GM12878 (cell line): ENCODE data around the gene PTK7. TPM values are rescaled to one million over a fixed set of nuclear protein-coding genes. Genes with fewer than 3 reads are reported as not detected.

Experiments used
- ATAC-seq: fragments of 200-7000 bp; cut with Tn5 transposase; 3 replicates; pipeline ENCODE4 v1.9.1; 2020; ENCODE audit warnings: mild to moderate bottlenecking, moderate library complexity
- BruUV-seq: library from RNA; stranded (reverse); fragments of 400-500 nt; replicated peaks from 2 replicates; lab custom pipeline; 2021; lab: Mats Ljungman, UMichigan
- CTCF ChIA-PET: fragments of 300-600 bp; sonication (Branson Sonifier 250); formaldehyde crosslinking; extraction: SDS; loops from one replicate; lab custom pipeline; 2021; ENCODE audit warnings: inconsistent platforms; lab: Yijun Ruan, JAX
- POLR2A ChIA-PET: fragments of 350-600 bp; formaldehyde crosslinking; extraction: SDS; loops from one replicate; lab custom pipeline; 2021; ENCODE audit warnings: inconsistent platforms; lab: Charles Lee
- RAD21 ChIA-PET: fragments of 300-600 bp; sonication (Branson Sonifier 250); formaldehyde crosslinking; loops from one replicate; lab custom pipeline; 2023; ENCODE audit warnings: antibody characterized with exemption; ENCODE audit not compliant: unreplicated experiment; lab: Charles Lee
- SMC1A ChIA-PET: fragments of 300-600 bp; sonication (Branson Sonifier 250); formaldehyde crosslinking; loops from one replicate; lab custom pipeline; 2023; ENCODE audit not compliant: unreplicated experiment, uncharacterized antibody; lab: Charles Lee
- DNase-seq: peaks from one replicate; pipeline ENCODE4 v3.0.0-alpha.2; 2011; ENCODE audit warnings: low read depth, low spot score
- FAIRE-seq: peaks from 3 replicates; lab custom pipeline; 2011; peaks lifted over from hg19 to GRCh38; lab: Jason Lieb, UNC
- H2AFZ ChIP-seq: 2 replicates; pipeline ENCODE4 v1.6.0; 2011; ENCODE audit warnings: low read depth, low read length, control low read depth; ENCODE audit not compliant: control insufficient read depth
- H3K27ac ChIP-seq: 2 replicates; pipeline ENCODE4 v1.5.1; 2011; ENCODE audit warnings: control low read depth; ENCODE audit not compliant: control insufficient read depth, insufficient read depth
- H3K27me3 ChIP-seq, 2 experiments: replicated peaks in 1 of 2; 2 replicates each; pipeline versions ENCODE4 v1.6.0 to v1.6.1; 2011; ENCODE audit warnings: low read length in 1 of 2; ENCODE audit not compliant: control insufficient read depth in 2 of 2, insufficient read depth in 2 of 2
- H3K36me3 ChIP-seq, 2 experiments: 2 replicates each; pipeline ENCODE4 v1.5.1; 2011; ENCODE audit warnings: low read length in 1 of 2; ENCODE audit not compliant: control insufficient read depth in 2 of 2, insufficient read depth in 2 of 2
- H3K4me1 ChIP-seq: 2 replicates; pipeline ENCODE4 v1.6.1; 2011; ENCODE audit warnings: mild to moderate bottlenecking, low read length, moderate library complexity, mixed read lengths; ENCODE audit not compliant: control insufficient read depth, insufficient read depth
- H3K4me2 ChIP-seq: 2 replicates; pipeline ENCODE4 v1.6.0; 2011; ENCODE audit warnings: control low read depth; ENCODE audit not compliant: control insufficient read depth, insufficient read depth
- H3K4me3 ChIP-seq: fragments of 200-600 bp; sonication (generic); 2 replicates; pipeline ENCODE4 v1.5.1; 2016
- H3K79me2 ChIP-seq: 2 replicates; pipeline ENCODE4 v1.6.0; 2011; ENCODE audit warnings: low read length; ENCODE audit not compliant: control insufficient read depth, insufficient read depth
- H3K9ac ChIP-seq: 2 replicates; pipeline ENCODE4 v1.8.0; 2011; ENCODE audit warnings: low read length, control low read depth, mixed read lengths; ENCODE audit not compliant: control insufficient read depth, insufficient read depth
- H3K9me3 ChIP-seq: replicated peaks from 3 replicates; pipeline ENCODE4 v1.5.1; 2011; ENCODE audit warnings: mild to moderate bottlenecking, low read length; ENCODE audit not compliant: control insufficient read depth, insufficient read depth
- H4K20me1 ChIP-seq: 2 replicates; pipeline ENCODE4 v1.6.0; 2011; ENCODE audit not compliant: control insufficient read depth, insufficient read depth
- ASH2L ChIP-seq: fragments of 300-600, 200-600 bp; sonication (generic); IDR thresholded peaks from 2 replicates; pipeline ENCODE4 v1.6.1; 2017; ENCODE audit warnings: low read depth, mild to moderate bottlenecking, borderline replicate concordance
- BCL3 ChIP-seq: IDR thresholded peaks from 2 replicates; pipeline ENCODE4 v1.6.1; 2011; ENCODE audit warnings: borderline replicate concordance, low read depth, mild to moderate bottlenecking, moderate library complexity, low read length; ENCODE audit not compliant: insufficient read depth, poor library complexity, severe bottlenecking
- KAT2A ChIP-seq: conservative IDR thresholded peaks from 2 replicates; pipeline ENCODE4 v1.6.1; 2011; ENCODE audit warnings: low read depth, low read length; ENCODE audit not compliant: control insufficient read depth
- NFIC ChIP-seq: IDR thresholded peaks from 2 replicates; pipeline ENCODE4 v1.6.1; 2012; ENCODE audit warnings: low read depth, mild to moderate bottlenecking, inconsistent platforms, low read length, moderate library complexity
- NR2C2 ChIP-seq: IDR thresholded peaks from 2 replicates; pipeline ENCODE4 v1.6.1; 2011; ENCODE audit warnings: borderline replicate concordance, low read depth; ENCODE audit not compliant: control insufficient read depth, insufficient read length
- RB1 ChIP-seq: fragments of 450-650 bp; formaldehyde crosslinking; IDR thresholded peaks from 2 replicates; pipeline ENCODE4 v1.6.1; 2017; ENCODE audit warnings: mild to moderate bottlenecking, borderline replicate concordance
- RELB ChIP-seq: fragments of 450-650 bp; IDR thresholded peaks from 2 replicates; pipeline ENCODE4 v1.6.1; 2017; ENCODE audit warnings: low read depth, mild to moderate bottlenecking, moderate library complexity
- SMARCA5 ChIP-seq: fragments of 450-650 bp; IDR thresholded peaks from 2 replicates; pipeline ENCODE4 v1.6.1; 2017; ENCODE audit warnings: mild to moderate bottlenecking
- SREBF1 ChIP-seq: IDR thresholded peaks from 2 replicates; pipeline ENCODE4 v1.6.1; 2012; ENCODE audit warnings: mild to moderate bottlenecking, low read length
- TCF12 ChIP-seq: IDR thresholded peaks from 2 replicates; pipeline ENCODE4 v1.6.1; 2011; ENCODE audit warnings: low read depth, mild to moderate bottlenecking, low read length
- USF2 ChIP-seq: IDR thresholded peaks from 2 replicates; pipeline ENCODE4 v1.6.1; 2011; ENCODE audit warnings: low read depth, low read length, improper control_type of control experiment, borderline replicate concordance
- ZNF384 ChIP-seq: IDR thresholded peaks from 2 replicates; pipeline ENCODE4 v1.6.1; 2012; ENCODE audit warnings: low read depth, mild to moderate bottlenecking, low read length, improper control_type of control experiment, borderline replicate concordance
- ZNF687 ChIP-seq: fragments of 450-650 bp; IDR thresholded peaks from 2 replicates; pipeline ENCODE4 v1.6.1; 2017; ENCODE audit warnings: mild to moderate bottlenecking, moderate library complexity
- WGBS: methylation state at CpG from one replicate; pipeline ENCODE4 v1.1.6; 2016; ENCODE audit warnings: low lambda C conversion rate; ENCODE audit not compliant: insufficient replicate concordance, insufficient coverage; ENCODE audit errors: missing lambda C conversion rate; 5-methylcytosine and 5-hydroxymethylcytosine counted together
- in situ Hi-C: fragments of 300-500 bp; cut with MboI; formaldehyde crosslinking; loops from 9 replicates; pipeline ENCODE4 v1.14.3; 2018; ENCODE audit warnings: mixed read lengths
- intact Hi-C: fragments of 100-400 bp; cut with micrococcal nuclease; formaldehyde crosslinking; loops from one replicate; pipeline ENCODE4 v1.14.2; 2022; ENCODE audit not compliant: unreplicated experiment
- polyA plus RNA-seq, 11 experiments: library from polyadenylated mRNA; depleted of rRNA in 4 of 11; unstranded in 6 of 11; stranded (reverse) in 5 of 11; fragments of >200 nt; fragmentation: Nextera tagmentation in 4 of 11; fragmentation: Illumina TruSeq in 1 of 11; extraction: Ambion mirVana in 4 of 11; extraction: Trizol in 1 of 11; gene quantifications; 1 replicate in 1 of 11; 2 replicates in 10 of 11; pipeline versions ENCODE4 v1.2.1 to v1.2.3, GENCODE V29; 2011 to 2016; ENCODE audit warnings: inconsistent platforms in 2 of 11, missing spikeins in 2 of 11, low read depth in 1 of 11
- total RNA-seq, 4 experiments: library from RNA; depleted of rRNA in 3 of 4; stranded (reverse); fragments of >200 nt in 3 of 4; fragmentation: Illumina TruSeq in 1 of 4; extraction: Trizol in 1 of 4; gene quantifications; 2 replicates each; pipeline versions ENCODE4 v1.2.1 to v1.2.3, GENCODE V29; 2013 to 2021

PTK7 gene
- total and polyA plus RNA-seq, 10 of the 15 experiments (the other 5 are each of a cell fraction or from before 2014, with no cell fraction given): 0.18 to 14.4 (median 3.3) TPM; not detected in 1

- Histone ChIP-seq H3K4me2 (no peak overlapping the region), H4K20me1 (no peaks in the 10 kb centered on the region), H3K36me3 (no peaks in the 10 kb centered on the region), H3K4me1 (no peaks in the 10 kb centered on the region), H3K9ac (no peak overlapping the region), H3K9me3 (no peaks in the 10 kb centered on the region; the same call in 2 of the 3 replicates), H2AFZ (no peak overlapping the region), H3K27ac (no peak overlapping the region), H3K27me3 (no peaks in the 10 kb centered on the region; a peak in 1 of 4 replicates), H3K4me3 (no peak overlapping the region), H3K79me2 (no peaks in the 10 kb centered on the region)
- ATAC-seq: no peak
- no peak for FAIRE-seq
- no TSS peak for BruUV-seq
- WGBS: 42% methylated on average over 7 of the region's 7 CpGs
- intact Hi-C loops (no loop called here), in situ Hi-C loops (no loop called here)
- ChIA-PET SMC1A (no interaction called here), RAD21 (interaction anchor here (1.6 kb wide), 2 partner anchors 61 to 222 kb away, joined by 3 to 4 read pairs; no protein-coding TSS in a partner anchor), CTCF (interaction anchor here (0.7 to 3.1 kb wide), 4 partner anchors 13 to 121 kb away, joined by 3 to 13 read pairs (median 6); no protein-coding TSS in a partner anchor), POLR2A (no interaction called here)
- no peak for DNase-seq
- TF ChIP-seq USF2: no peak
- no peak for TF ChIP-seq TCF12
- no peak for TF ChIP-seq BCL3
- no peak for TF ChIP-seq RELB
- no peak for TF ChIP-seq NFIC
- TF ChIP-seq RB1: no peak
- TF ChIP-seq SREBF1: no peak
- TF ChIP-seq ASH2L: no peak
- no peak for TF ChIP-seq SMARCA5
- TF ChIP-seq ZNF384: no peak
- TF ChIP-seq NR2C2: no peak
- TF ChIP-seq ZNF687: no peak
- TF ChIP-seq KAT2A: no peak
Observed at GRCh38 chr6:43130429-43130828, 54.3 kb downstream of the PTK7 start.
